Mesenteric fat pad (tissue), 1 donor: ENCODE results near the gene VPS37D. TPM values are rescaled to one million over a fixed set of nuclear protein-coding genes. Genes with fewer than 3 reads are reported as not detected.

Experiments
- microRNA-seq: library from miRNA; unstranded; fragments of <30 nt; microRNA quantifications from one replicate; pipeline ENCODE4 v1.2.0, GENCODE V29; 2020; ENCODE audit warnings: borderline number of aligned reads
- total RNA-seq: library from RNA; stranded (reverse); fragmentation: NEBNext Ultra II Directional; extraction: Animal tissue kit (Norgen Biotek cat#: 25700); gene quantifications from one replicate; pipeline ENCODE4 v1.2.1, GENCODE V29; 2021
- donor health status: DM: yes; HTN: yes; CAD: no.

The VPS37D gene
- total RNA-seq, 1 donor from 2014 or later = 2.0 TPM

Small RNA genes within 50 kb of the gene (microRNA-seq; reads per million reads assigned to microRNA genes)
- gene MIR4284 = not detected

Other genes with a start within 250 kb of the VPS37D start
- gene FZD9, start 234.1 kb upstream of the VPS37D start, total RNA-seq = 0.77 TPM
- gene BAZ1B, start 145.5 kb upstream of the VPS37D start, total RNA-seq = 54.5 TPM
- gene BCL7B, start 110.1 kb upstream of the VPS37D start, total RNA-seq = 80.1 TPM
- gene TBL2, start 89.3 kb upstream of the VPS37D start, total RNA-seq = 36.9 TPM
- gene MLXIPL, start 43.3 kb upstream of the VPS37D start, total RNA-seq = 91.5 TPM
- gene DNAJC30, start 15.6 kb downstream of the VPS37D start, total RNA-seq = 11.7 TPM
- 51.9 TPM for gene BUD23, start 15.8 kb downstream of the VPS37D start, total RNA-seq
- 3.5 TPM for gene STX1A, start 51.8 kb downstream of the VPS37D start, total RNA-seq
- gene ABHD11, start 71.0 kb downstream of the VPS37D start, total RNA-seq = 14.3 TPM
- not detected for gene CLDN3, start 102.4 kb downstream of the VPS37D start, total RNA-seq
- gene CLDN4, start 163.2 kb downstream of the VPS37D start, total RNA-seq = 0.71 TPM
- 1.7 TPM for gene METTL27, start 174.7 kb downstream of the VPS37D start, total RNA-seq
- not detected for gene TMEM270, start 193.3 kb downstream of the VPS37D start, total RNA-seq